Trophoblast cell (in vitro differentiated cells and primary cell): ENCODE data around the gene APOLD1.

Experiments used
- DNase-seq, 2 donors: peaks; one replicate each; pipeline ENCODE4 v3.0.0-alpha.2; 2016
- H2AFZ ChIP-seq: 2 replicates; pipeline ENCODE4 v1.6.1; 2013; ENCODE audit warnings: low read length, moderate library complexity, mild to moderate bottlenecking; ENCODE audit not compliant: insufficient read depth, poor library complexity
- H2AK5ac ChIP-seq: 2 replicates; pipeline ENCODE4 v1.6.1; 2013; ENCODE audit warnings: mild to moderate bottlenecking, low read length
- H2BK120ac ChIP-seq: 2 replicates; pipeline ENCODE4 v1.6.1; 2013; ENCODE audit warnings: low read length, mild to moderate bottlenecking, moderate library complexity; ENCODE audit not compliant: insufficient read depth, poor library complexity
- H2BK12ac ChIP-seq: 2 replicates; pipeline ENCODE4 v1.6.1; 2013; ENCODE audit warnings: mild to moderate bottlenecking, low read length, moderate library complexity
- H2BK5ac ChIP-seq: 2 replicates; pipeline ENCODE4 v1.6.1; 2013; ENCODE audit warnings: low read length, low read depth, moderate library complexity, mild to moderate bottlenecking; ENCODE audit not compliant: poor library complexity
- H3K14ac ChIP-seq: 2 replicates; pipeline ENCODE4 v1.6.1; 2013; ENCODE audit warnings: mild to moderate bottlenecking, low read length
- H3K18ac ChIP-seq: 2 replicates; pipeline ENCODE4 v1.6.1; 2013; ENCODE audit warnings: mild to moderate bottlenecking, low read length
- H3K23ac ChIP-seq: 2 replicates; pipeline ENCODE4 v1.6.1; 2013; ENCODE audit warnings: low read length
- H3K27ac ChIP-seq: 2 replicates; pipeline ENCODE4 v1.5.1; 2013; ENCODE audit warnings: low read depth, mild to moderate bottlenecking, inconsistent platforms, low read length, moderate library complexity
- H3K27me3 ChIP-seq: 2 replicates; pipeline ENCODE4 v1.6.1; 2013; ENCODE audit warnings: inconsistent platforms, mild to moderate bottlenecking, low read length, moderate library complexity; ENCODE audit not compliant: insufficient read depth
- H3K36me3 ChIP-seq, 2 experiments: 1 replicate in 1 of 2; 2 replicates in 1 of 2; pipeline ENCODE4 v1.6.1; 2013; ENCODE audit warnings: low read length in 2 of 2, mild to moderate bottlenecking in 2 of 2, moderate library complexity in 1 of 2; ENCODE audit not compliant: insufficient read depth in 2 of 2, control insufficient read depth in 1 of 2
- H3K4ac ChIP-seq: 2 replicates; pipeline ENCODE4 v1.6.1; 2013; ENCODE audit warnings: low read depth, mild to moderate bottlenecking, low read length, moderate library complexity
- H3K4me1 ChIP-seq, 2 experiments: 1 replicate in 1 of 2; 2 replicates in 1 of 2; pipeline ENCODE4 v1.6.1; 2013; ENCODE audit warnings: low read length in 2 of 2, mild to moderate bottlenecking in 2 of 2, moderate library complexity in 1 of 2; ENCODE audit not compliant: insufficient read depth in 2 of 2, control insufficient read depth in 1 of 2
- H3K4me2 ChIP-seq: 2 replicates; pipeline ENCODE4 v1.6.1; 2013; ENCODE audit warnings: inconsistent platforms, mild to moderate bottlenecking, low read length, moderate library complexity
- H3K4me3 ChIP-seq: 2 replicates; pipeline ENCODE4 v1.5.1; 2013; ENCODE audit warnings: mild to moderate bottlenecking, low read depth, low read length, inconsistent platforms
- H3K79me1 ChIP-seq: one replicate; pipeline ENCODE4 v1.6.1; 2013; ENCODE audit warnings: low read length
- H3K79me2 ChIP-seq: 2 replicates; pipeline ENCODE4 v1.6.1; 2013; ENCODE audit warnings: low read length, mild to moderate bottlenecking; ENCODE audit not compliant: control insufficient read depth, insufficient read depth, poor library complexity
- H3K9ac ChIP-seq: 2 replicates; pipeline ENCODE4 v1.6.1; 2013; ENCODE audit warnings: mild to moderate bottlenecking, low read length
- H3K9me3 ChIP-seq: 2 replicates; pipeline ENCODE4 v1.6.1; 2013; ENCODE audit warnings: low read depth, mild to moderate bottlenecking, control low read depth, inconsistent platforms, low read length; ENCODE audit not compliant: insufficient read depth
- H4K12ac ChIP-seq: 2 replicates; pipeline ENCODE4 v1.6.1; 2013; ENCODE audit warnings: low read depth, mild to moderate bottlenecking, low read length, moderate library complexity
- H4K8ac ChIP-seq: 2 replicates; pipeline ENCODE4 v1.6.1; 2013; ENCODE audit warnings: low read depth, mild to moderate bottlenecking, low read length, moderate library complexity
- H4K91ac ChIP-seq: one replicate; pipeline ENCODE4 v1.6.1; 2013; ENCODE audit warnings: low read depth, mild to moderate bottlenecking, low read length, moderate library complexity
- WGBS: extraction: QIAGEN DNeasy Blood & Tissue Kit; methylation state at CpG from one replicate; pipeline ENCODE4 v1.1.7; 2013; ENCODE audit warnings: missing lambda C conversion rate; ENCODE audit not compliant: insufficient read length, insufficient coverage; ENCODE audit errors: extremely low coverage; 5-methylcytosine and 5-hydroxymethylcytosine counted together

The APOLD1 gene

DNA sequence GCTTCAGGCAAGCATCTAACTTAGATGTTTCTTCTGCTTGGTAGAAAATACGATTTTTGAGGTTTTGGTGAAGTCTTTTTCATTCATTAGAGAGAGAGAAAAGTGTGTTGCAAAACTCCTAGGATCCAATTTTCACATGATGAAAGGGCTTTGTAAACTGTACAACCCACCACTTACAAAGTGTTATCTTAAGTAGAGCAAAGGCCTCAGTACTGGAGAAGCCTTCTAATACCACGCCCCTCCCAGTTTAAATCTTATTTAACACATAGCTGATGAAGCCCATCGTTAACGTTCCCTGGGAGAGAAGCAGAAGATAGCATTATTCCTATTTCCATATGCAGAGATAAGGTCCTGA lies 869 bp downstream of the APOLD1 start:
- Histone ChIP-seq H2BK120ac (no peak overlapping the region), H3K18ac (no peak overlapping the region), H4K12ac (no peak overlapping the region), H4K8ac (peak overlapping the region; percentile 84), H3K14ac (no peak overlapping the region), H3K79me2 (peaks cover 6% of the 10 kb centered on the region), H3K27me3 (peaks cover 2% of the 10 kb centered on the region), H3K36me3 (no peaks in the 10 kb centered on the region), H3K4me1 (peaks cover 7 to 9% of the 10 kb centered on the region in 2 experiments), H3K4ac (no peak overlapping the region), H3K9ac (no peak overlapping the region), H4K91ac (no peak overlapping the region), H2BK12ac (no peak overlapping the region), H3K4me3 (no peak overlapping the region), H3K79me1 (peaks cover 5% of the 10 kb centered on the region), H3K27ac (no peak overlapping the region), H2AFZ (peak overlapping the region; percentile 82), H2AK5ac (no peak overlapping the region), H3K4me2 (peak overlapping the region; percentile 76), H3K9me3 (no peaks in the 10 kb centered on the region), H2BK5ac (no peak overlapping the region), H3K23ac (no peak overlapping the region)
- DNase-seq, result no peak
- no CpG with 5 or more reads among the region's 4 CpGs for WGBS

DNA sequence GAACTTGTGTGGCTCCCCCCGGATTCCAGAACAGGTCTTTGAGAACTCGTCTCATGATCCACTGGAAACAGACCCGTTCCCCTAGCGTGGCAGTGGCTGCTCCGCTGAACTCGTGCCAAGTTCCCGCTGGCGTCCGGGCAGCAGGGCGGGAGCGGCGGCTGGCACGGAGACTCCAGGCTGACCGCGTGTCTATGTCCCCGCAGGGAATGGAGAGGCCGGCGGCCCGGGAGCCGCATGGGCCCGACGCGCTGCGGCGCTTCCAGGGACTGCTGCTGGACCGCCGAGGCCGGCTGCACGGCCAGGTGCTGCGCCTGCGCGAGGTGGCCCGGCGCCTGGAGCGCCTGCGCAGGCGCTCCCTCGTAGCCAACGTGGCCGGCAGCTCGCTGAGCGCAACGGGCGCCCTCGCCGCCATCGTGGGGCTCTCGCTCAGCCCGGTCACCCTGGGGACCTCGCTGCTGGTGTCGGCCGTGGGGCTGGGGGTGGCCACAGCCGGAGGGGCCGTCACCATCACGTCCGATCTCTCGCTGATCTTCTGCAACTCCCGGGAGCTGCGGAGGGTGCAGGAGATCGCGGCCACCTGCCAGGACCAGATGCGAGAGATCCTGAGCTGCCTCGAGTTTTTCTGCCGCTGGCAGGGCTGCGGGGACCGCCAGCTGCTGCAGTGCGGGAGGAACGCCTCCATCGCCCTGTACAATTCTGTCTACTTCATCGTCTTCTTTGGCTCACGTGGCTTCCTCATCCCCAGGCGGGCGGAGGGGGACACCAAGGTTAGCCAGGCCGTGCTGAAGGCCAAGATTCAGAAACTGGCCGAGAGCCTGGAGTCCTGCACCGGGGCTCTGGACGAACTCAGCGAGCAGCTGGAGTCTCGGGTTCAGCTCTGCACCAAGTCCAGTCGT lies 1.5 kb downstream of the APOLD1 start:
- H3K4me2 ChIP-seq, result peak overlapping the region; percentile 76
- peaks cover 7 to 9% of the 10 kb centered on the region in 2 experiments for H3K4me1 ChIP-seq
- H2AK5ac ChIP-seq, result peak overlapping the region; percentile 51
- no peak overlapping the region for H3K27ac ChIP-seq
- H2BK120ac ChIP-seq, result peak overlapping the region; percentile 69
- DNase-seq, result peak; percentile 90 to 91
- peak overlapping the region; percentile 53 for H3K4ac ChIP-seq
- H3K9me3 ChIP-seq, result no peaks in the 10 kb centered on the region
- peak overlapping the region; percentile 35 for H2BK12ac ChIP-seq
- H3K27me3 ChIP-seq, result peaks cover 2% of the 10 kb centered on the region
- H3K79me1 ChIP-seq, result peaks cover 5% of the 10 kb centered on the region
- peak overlapping the region; percentile 5 for H2BK5ac ChIP-seq
- H3K36me3 ChIP-seq, result no peaks in the 10 kb centered on the region
- peak overlapping the region; percentile 89 for H4K12ac ChIP-seq
- H3K9ac ChIP-seq, result peak overlapping the region; percentile 31
- peak overlapping the region; percentile 81 for H3K18ac ChIP-seq
- H3K4me3 ChIP-seq, result peak overlapping the region; percentile 73
- peak overlapping the region; percentile 87 for H4K8ac ChIP-seq
- H3K14ac ChIP-seq, result peak overlapping the region; percentile 90
- peaks cover 6% of the 10 kb centered on the region for H3K79me2 ChIP-seq
- H2AFZ ChIP-seq, result peak overlapping the region; percentile 82
- peak overlapping the region; percentile 83 for H4K91ac ChIP-seq
- H3K23ac ChIP-seq, result no peak overlapping the region
- WGBS, result no CpG with 5 or more reads among the region's 80 CpGs

DNA sequence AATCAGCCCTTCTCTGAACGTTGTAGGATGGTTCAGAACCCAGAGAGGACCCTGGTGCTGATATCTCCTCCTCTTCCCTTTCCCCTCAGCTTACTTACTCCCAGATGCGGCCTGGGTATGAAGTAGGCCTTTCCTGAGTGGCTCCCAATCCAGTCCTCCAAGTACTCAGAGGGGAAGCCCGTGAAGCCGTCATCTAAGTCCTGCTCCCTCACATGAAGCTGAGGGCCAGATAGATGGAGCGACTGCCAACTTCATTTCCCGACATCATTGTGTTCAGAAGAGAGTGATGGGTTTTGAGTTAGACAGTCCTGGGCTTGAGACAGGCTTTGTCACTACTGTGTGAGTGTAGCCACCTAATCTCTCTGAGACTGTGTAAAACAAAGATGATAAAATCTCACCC lies 2.7 kb downstream of the APOLD1 start:
- Histone ChIP-seq H2AK5ac (no peak overlapping the region), H3K4me3 (no peak overlapping the region), H2BK120ac (no peak overlapping the region), H3K79me2 (peaks cover 6% of the 10 kb centered on the region), H3K18ac (no peak overlapping the region), H3K27ac (no peak overlapping the region), H2BK12ac (no peak overlapping the region), H3K4me1 (peaks cover 7 to 9% of the 10 kb centered on the region in 2 experiments), H4K91ac (no peak overlapping the region), H3K79me1 (peaks cover 5% of the 10 kb centered on the region), H4K12ac (no peak overlapping the region), H3K4ac (no peak overlapping the region), H3K23ac (no peak overlapping the region), H3K36me3 (no peaks in the 10 kb centered on the region), H3K9me3 (no peaks in the 10 kb centered on the region), H2BK5ac (no peak overlapping the region), H4K8ac (no peak overlapping the region), H3K27me3 (peaks cover 2% of the 10 kb centered on the region), H3K14ac (no peak overlapping the region), H2AFZ (no peak overlapping the region), H3K4me2 (no peak overlapping the region), H3K9ac (no peak overlapping the region)
- WGBS, result no CpG with 5 or more reads among the region's 6 CpGs
- DNase-seq, result no peak

- no peak overlapping the region for H3K4me2 ChIP-seq
- peak overlapping the region; percentile 51 for H3K14ac ChIP-seq
- no peaks in the 10 kb centered on the region for H3K9me3 ChIP-seq
- WGBS, result no CpG with 5 or more reads among the region's 9 CpGs
- peaks cover 5% of the 10 kb centered on the region for H3K79me1 ChIP-seq
- H3K9ac ChIP-seq, result no peak overlapping the region
- H3K23ac ChIP-seq, result no peak overlapping the region
- no peak overlapping the region for H4K91ac ChIP-seq
- peaks cover 7 to 9% of the 10 kb centered on the region in 2 experiments for H3K4me1 ChIP-seq
- peak overlapping the region; percentile 89 for H2BK12ac ChIP-seq
- no peaks in the 10 kb centered on the region for H3K36me3 ChIP-seq
- H3K4me3 ChIP-seq, result no peak overlapping the region
- H2BK5ac ChIP-seq, result no peak overlapping the region
- H2AFZ ChIP-seq, result peak overlapping the region; percentile 74
- H2AK5ac ChIP-seq, result no peak overlapping the region
- no peak overlapping the region for H4K12ac ChIP-seq
- H3K27me3 ChIP-seq, result peaks cover 2% of the 10 kb centered on the region
- peak overlapping the region; percentile 24 for H2BK120ac ChIP-seq
- H3K4ac ChIP-seq, result no peak overlapping the region
- H3K79me2 ChIP-seq, result peaks cover 6% of the 10 kb centered on the region
- DNase-seq, result peak; percentile 66 to 93
- no peak overlapping the region for H3K18ac ChIP-seq
- no peak overlapping the region for H3K27ac ChIP-seq
- H4K8ac ChIP-seq, result peak overlapping the region; percentile 77
Measured at GRCh38 chr12:12788675-12789368, 3.4 kb downstream of the APOLD1 start.
